HG03175 (cell line): ENCODE data around the gene TMEM39B.
A peak's percentile ranks its signal among the peaks of the same experiment; 100 is the strongest.
"Not testable (repeated sequence)": the region's sequence is repeated elsewhere in the genome, so short reads cannot be mapped to it uniquely, and the experiment has no call there.

Experiments used
- ATAC-seq: cut with Tn5 transposase; IDR thresholded peaks from one replicate; pipeline ENCODE4 v1.9.1; 2021; ENCODE audit warnings: mild to moderate bottlenecking, moderate library complexity; ENCODE audit not compliant: unreplicated experiment

Gene TMEM39B

GRCh38 chr1:32072622-32073298, at the start of gene TMEM39B:
TMEM39B (plus strand) TSS chr1:32072939; CDS start chr1:32073048, 109 bp downstream.
- peak; percentile 88 for ATAC-seq

- no peak for ATAC-seq
Observed at GRCh38 chr1:32023351-32023750, 49.4 kb upstream of the TMEM39B start.

GRCh38 chr1:32025515-32025914, 47.2 kb upstream of the TMEM39B start:
- no peak for ATAC-seq

- ATAC-seq = no peak
Observed at GRCh38 chr1:32028746-32029145, 44.0 kb upstream of the TMEM39B start.

GRCh38 chr1:32031578-32032274, 41.0 kb upstream of the TMEM39B start:
- ATAC-seq = no peak

- ATAC-seq = no peak
Observed at GRCh38 chr1:32032275-32032615, 40.5 kb upstream of the TMEM39B start.

GRCh38 chr1:32035119-32035518, 37.6 kb upstream of the TMEM39B start:
- no peak for ATAC-seq

GRCh38 chr1:32040711-32041110, 32.0 kb upstream of the TMEM39B start:
- ATAC-seq = no peak

GRCh38 chr1:32042330-32042729, 30.4 kb upstream of the TMEM39B start:
- ATAC-seq = no peak

GRCh38 chr1:32044234-32044633, 28.5 kb upstream of the TMEM39B start:
- ATAC-seq = no peak

- ATAC-seq = no peak
Observed at GRCh38 chr1:32045772-32046171, 27.0 kb upstream of the TMEM39B start.

GRCh38 chr1:32047701-32048100, 25.0 kb upstream of the TMEM39B start:
- no peak for ATAC-seq

- no peak for ATAC-seq
Observed at GRCh38 chr1:32048440-32048839, 24.3 kb upstream of the TMEM39B start.

GRCh38 chr1:32051706-32052105, 21.0 kb upstream of the TMEM39B start:
- ATAC-seq = no peak

GRCh38 chr1:32052887-32053286, 19.9 kb upstream of the TMEM39B start:
- ATAC-seq = no peak

- ATAC-seq = no peak
Observed at GRCh38 chr1:32055416-32055815, 17.3 kb upstream of the TMEM39B start.

- no peak for ATAC-seq
Observed at GRCh38 chr1:32056598-32056997, 16.1 kb upstream of the TMEM39B start.

- no peak for ATAC-seq
Observed at GRCh38 chr1:32060914-32061313, 11.8 kb upstream of the TMEM39B start.

- ATAC-seq = no peak
Observed at GRCh38 chr1:32062867-32063230, 9.9 kb upstream of the TMEM39B start.

- no peak for ATAC-seq
Observed at GRCh38 chr1:32063261-32063681, 9.5 kb upstream of the TMEM39B start.

GRCh38 chr1:32065613-32066488, 6.9 kb upstream of the TMEM39B start:
- ATAC-seq = not testable (repeated sequence)

- no peak for ATAC-seq
Observed at GRCh38 chr1:32066489-32066873, 6.3 kb upstream of the TMEM39B start.
